HepG2 (cell line): ENCODE data around the gene PTMA. TPM values are rescaled to one million over a fixed set of nuclear protein-coding genes. Genes with fewer than 3 reads are reported as not detected.
A peak's percentile ranks its signal among the peaks of the same experiment; 100 is the strongest.

Source experiments
- ARHGAP35 ChIP-seq: sonication (generic); formaldehyde crosslinking; IDR thresholded peaks from 2 replicates; pipeline ENCODE4 v1.9.0; 2022; ENCODE audit warnings: mild to moderate bottlenecking, inconsistent platforms, moderate library complexity, missing genetic modification reagents, borderline replicate concordance
- ARNT ChIP-seq: fragments of 450-650 bp; IDR thresholded peaks from 2 replicates; pipeline ENCODE4 v1.6.1; 2017
- FOXK2 ChIP-seq: fragments of 450-650 bp; IDR thresholded peaks from 2 replicates; pipeline ENCODE4 v1.6.1; 2016
- JARID2 ChIP-seq: sonication (generic); formaldehyde crosslinking; IDR thresholded peaks from 2 replicates; pipeline ENCODE4 v1.8.1; 2023; ENCODE audit warnings: missing genetic modification reagents, inconsistent platforms; ENCODE audit not compliant: insufficient replicate concordance
- KDM3A ChIP-seq: IDR thresholded peaks from 2 replicates; pipeline ENCODE4 v1.6.1; 2018; ENCODE audit warnings: low read depth, missing compliant biosample characterization
- KDM5A ChIP-seq: fragments of 200-600 bp; sonication (generic); IDR thresholded peaks from 2 replicates; pipeline ENCODE4 v1.7.0; 2018; ENCODE audit warnings: antibody characterized with exemption, mild to moderate bottlenecking, low read length, borderline replicate concordance
- KDM6A ChIP-seq: IDR thresholded peaks from 2 replicates; pipeline ENCODE4 v1.6.1; 2016; ENCODE audit warnings: low read depth
- KLF16 ChIP-seq, 2 experiments: sonication (generic) in 1 of 2; formaldehyde crosslinking in 1 of 2; IDR thresholded peaks; 2 replicates each; pipeline versions ENCODE4 v1.6.1 to v1.8.0; 2016 to 2023; ENCODE audit warnings: missing genetic modification reagents in 2 of 2, missing compliant biosample characterization in 1 of 2
- PRDM10 ChIP-seq: sonication (generic); formaldehyde crosslinking; IDR thresholded peaks from 2 replicates; pipeline ENCODE4 v1.4.0; 2020; ENCODE audit warnings: low read depth, missing genetic modification reagents
- PRPF4 ChIP-seq: fragments of 200-400 bp; formaldehyde crosslinking; IDR thresholded peaks from 2 replicates; pipeline ENCODE4 v1.6.1; 2016; ENCODE audit warnings: low read length, low read depth; ENCODE audit not compliant: poor library complexity, severe bottlenecking
- SOX5 ChIP-seq: IDR thresholded peaks from 2 replicates; pipeline ENCODE4 v1.6.1; 2016; ENCODE audit warnings: borderline replicate concordance
- TP53 ChIP-seq: sonication (generic); formaldehyde crosslinking; conservative IDR thresholded peaks from 2 replicates; pipeline ENCODE4 v1.4.0; 2020; ENCODE audit warnings: missing genetic modification reagents
- ZBTB21 ChIP-seq: sonication (generic); formaldehyde crosslinking; IDR thresholded peaks from 2 replicates; pipeline ENCODE4 v1.4.0; 2020; ENCODE audit warnings: missing genetic modification reagents
- ZC3H4 ChIP-seq: sonication (generic); formaldehyde crosslinking; IDR thresholded peaks from 2 replicates; pipeline ENCODE4 v1.4.0; 2020; ENCODE audit warnings: missing genetic modification reagents, borderline replicate concordance
- ZNF12 ChIP-seq: sonication (generic); formaldehyde crosslinking; IDR thresholded peaks from 2 replicates; pipeline ENCODE4 v1.5.0; 2020; ENCODE audit warnings: missing genetic modification reagents
- ZNF510 ChIP-seq: sonication (generic); formaldehyde crosslinking; IDR thresholded peaks from 2 replicates; pipeline ENCODE4 v1.4.0; 2020; ENCODE audit warnings: low read depth, mild to moderate bottlenecking, missing genetic modification reagents
- ZNF543 ChIP-seq: sonication (generic); formaldehyde crosslinking; IDR thresholded peaks from 2 replicates; pipeline ENCODE4 v1.4.0; 2020; ENCODE audit warnings: mild to moderate bottlenecking, missing genetic modification reagents
- ZNF580 ChIP-seq: IDR thresholded peaks from 2 replicates; pipeline ENCODE4 v1.6.1; 2016; ENCODE audit warnings: low read depth, borderline replicate concordance
- ZNF777 ChIP-seq: sonication (generic); formaldehyde crosslinking; IDR thresholded peaks from 2 replicates; pipeline ENCODE4 v1.4.0; 2020; ENCODE audit warnings: missing genetic modification reagents
- ZSCAN12 ChIP-seq: sonication (generic); formaldehyde crosslinking; IDR thresholded peaks from 2 replicates; pipeline ENCODE4 v1.9.0; 2021; ENCODE audit warnings: mild to moderate bottlenecking, missing genetic modification reagents
- polyA plus RNA-seq, 8 experiments: library from polyadenylated mRNA; depleted of rRNA in 3 of 8; stranded (reverse) in 7 of 8; unstranded in 1 of 8; fragments of >200 nt; fragmentation: Illumina TruSeq in 4 of 8; extraction: Trizol in 4 of 8; gene quantifications; 2 replicates each; pipeline versions ENCODE4 v1.2.1 to v1.2.3, GENCODE V29; 2011 to 2016; ENCODE audit warnings: low read depth in 4 of 8, missing spikeins in 1 of 8, mixed read lengths in 1 of 8; ENCODE audit not compliant: insufficient read depth in 1 of 8
- total RNA-seq, 5 experiments: library from RNA; depleted of rRNA; stranded (reverse); fragments of >200 nt; fragmentation: Illumina TruSeq; extraction: Trizol; gene quantifications; 2 replicates each; pipeline ENCODE4 v1.2.3, GENCODE V29; 2016; ENCODE audit warnings: low read depth in 1 of 5
- TF ChIP-seq, protein P1 (sequence below): sonication (generic); formaldehyde crosslinking; IDR thresholded peaks from 2 replicates; pipeline ENCODE4 v1.9.0; 2021; ENCODE audit warnings: missing genetic modification reagents, borderline replicate concordance
- TF ChIP-seq, protein P2 (sequence below): sonication (generic); formaldehyde crosslinking; IDR thresholded peaks from 2 replicates; pipeline ENCODE4 v1.5.1; 2020; ENCODE audit warnings: missing genetic modification reagents, mild to moderate bottlenecking, borderline replicate concordance

The PTMA gene
- total and polyA plus RNA-seq, 2 of the 13 experiments (the other 11 are each of a cell fraction or from before 2014, with no cell fraction given) = 190 to 1,086 TPM

- TF ChIP-seq ZNF777 (CRISPR knock-in tag) (peak; percentile 19; the same call in 1 of the 2 replicates), ARHGAP35 (CRISPR knock-in tag) (no peak), FOXK2 (no peak), ZC3H4 (CRISPR knock-in tag) (peak; percentile 50), KDM5A (no peak), ARNT (no peak), ZNF12 (CRISPR knock-in tag) (no peak; the same call in 1 of the 2 replicates), PRPF4 (no peak), SOX5 (peak; percentile 19; the same call in 1 of the 2 replicates), ZBTB21 (no peak), ZNF543 (CRISPR knock-in tag) (no peak), ZSCAN12 (no peak), PRDM10 (CRISPR knock-in tag) (no peak), KDM6A (CRISPR knock-in tag) (no peak), JARID2 (CRISPR knock-in tag) (no peak), ZNF580 (CRISPR knock-in tag) (peak; percentile 41; the same call in 1 of the 2 replicates), TP53 (no peak), ZNF510 (CRISPR knock-in tag) (peak; percentile 46; the same call in 1 of the 2 replicates), KDM3A (CRISPR knock-in tag) (peak; percentile 83), KLF16 (CRISPR knock-in tag; IDR thresholded peaks at IDR 0.05) (no peak; a peak in 1 of 4 replicates)
- TF ChIP-seq, protein P1, sequence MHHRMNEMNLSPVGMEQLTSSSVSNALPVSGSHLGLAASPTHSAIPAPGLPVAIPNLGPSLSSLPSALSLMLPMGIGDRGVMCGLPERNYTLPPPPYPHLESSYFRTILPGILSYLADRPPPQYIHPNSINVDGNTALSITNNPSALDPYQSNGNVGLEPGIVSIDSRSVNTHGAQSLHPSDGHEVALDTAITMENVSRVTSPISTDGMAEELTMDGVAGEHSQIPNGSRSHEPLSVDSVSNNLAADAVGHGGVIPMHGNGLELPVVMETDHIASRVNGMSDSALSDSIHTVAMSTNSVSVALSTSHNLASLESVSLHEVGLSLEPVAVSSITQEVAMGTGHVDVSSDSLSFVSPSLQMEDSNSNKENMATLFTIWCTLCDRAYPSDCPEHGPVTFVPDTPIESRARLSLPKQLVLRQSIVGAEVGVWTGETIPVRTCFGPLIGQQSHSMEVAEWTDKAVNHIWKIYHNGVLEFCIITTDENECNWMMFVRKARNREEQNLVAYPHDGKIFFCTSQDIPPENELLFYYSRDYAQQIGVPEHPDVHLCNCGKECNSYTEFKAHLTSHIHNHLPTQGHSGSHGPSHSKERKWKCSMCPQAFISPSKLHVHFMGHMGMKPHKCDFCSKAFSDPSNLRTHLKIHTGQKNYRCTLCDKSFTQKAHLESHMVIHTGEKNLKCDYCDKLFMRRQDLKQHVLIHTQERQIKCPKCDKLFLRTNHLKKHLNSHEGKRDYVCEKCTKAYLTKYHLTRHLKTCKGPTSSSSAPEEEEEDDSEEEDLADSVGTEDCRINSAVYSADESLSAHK = no peak
- TF ChIP-seq, protein P2, sequence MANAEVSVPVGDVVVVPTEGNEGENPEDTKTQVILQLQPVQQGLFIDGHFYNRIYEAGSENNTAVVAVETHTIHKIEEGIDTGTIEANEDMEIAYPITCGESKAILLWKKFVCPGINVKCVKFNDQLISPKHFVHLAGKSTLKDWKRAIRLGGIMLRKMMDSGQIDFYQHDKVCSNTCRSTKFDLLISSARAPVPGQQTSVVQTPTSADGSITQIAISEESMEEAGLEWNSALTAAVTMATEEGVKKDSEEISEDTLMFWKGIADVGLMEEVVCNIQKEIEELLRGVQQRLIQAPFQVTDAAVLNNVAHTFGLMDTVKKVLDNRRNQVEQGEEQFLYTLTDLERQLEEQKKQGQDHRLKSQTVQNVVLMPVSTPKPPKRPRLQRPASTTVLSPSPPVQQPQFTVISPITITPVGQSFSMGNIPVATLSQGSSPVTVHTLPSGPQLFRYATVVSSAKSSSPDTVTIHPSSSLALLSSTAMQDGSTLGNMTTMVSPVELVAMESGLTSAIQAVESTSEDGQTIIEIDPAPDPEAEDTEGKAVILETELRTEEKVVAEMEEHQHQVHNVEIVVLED (CRISPR knock-in tag) = peak; percentile 61; the same call in 1 of the 2 replicates
Measured at GRCh38 chr2:231701456-231702373, 6.6 kb upstream of the PTMA start (continued).
